Lower leg skin (tissue), 4 donors: Measurements from ENCODE around the gene RBM26. TPM values are rescaled to one million over a fixed set of nuclear protein-coding genes. Genes with fewer than 3 reads are reported as not detected.

ENCODE experiments used
- DNase-seq, 2 donors: peaks; one replicate each; pipeline ENCODE4 v3.0.0-alpha.2; 2019; ENCODE audit warnings: low spot score in 2 of 2
- H3K4me3 ChIP-seq: fragments of 200-600 bp; sonication (generic); 2 replicates; pipeline ENCODE4 v1.5.1; 2017; ENCODE audit warnings: mild to moderate bottlenecking, low read depth; ENCODE audit not compliant: poor library complexity, severe bottlenecking
- POLR2A ChIP-seq, 2 donors: fragments of 450-650 bp; IDR thresholded peaks; one replicate each; pipeline ENCODE4 v1.6.1; 2016 to 2017; ENCODE audit warnings: antibody characterized with exemption in 2 of 2, mild to moderate bottlenecking in 1 of 2, moderate library complexity in 1 of 2
- WGBS, 2 donors: methylation state at CpG; one replicate each; pipeline ENCODE4 v1.1.5; 2018; 5-methylcytosine and 5-hydroxymethylcytosine counted together
- intact Hi-C: fragments of 100-400 bp; cut with DNase I; formaldehyde crosslinking; loops from one replicate; pipeline ENCODE4 v1.15.0; 2023; ENCODE audit warnings: low total_unique reads
- total RNA-seq, 4 donors: library from RNA; depleted of rRNA; stranded (reverse); fragments of >200 nt; gene quantifications; one replicate each; pipeline ENCODE4 v1.1.0, GENCODE V29; 2016
- TF ChIP-seq, protein P1 (sequence below), 3 donors: fragments of 450-650 bp; IDR thresholded peaks; one replicate each; pipeline ENCODE4 v1.5.1; 2016; ENCODE audit warnings: antibody characterized with exemption in 3 of 3, mild to moderate bottlenecking in 3 of 3, moderate library complexity in 2 of 3

Gene RBM26, protein sequence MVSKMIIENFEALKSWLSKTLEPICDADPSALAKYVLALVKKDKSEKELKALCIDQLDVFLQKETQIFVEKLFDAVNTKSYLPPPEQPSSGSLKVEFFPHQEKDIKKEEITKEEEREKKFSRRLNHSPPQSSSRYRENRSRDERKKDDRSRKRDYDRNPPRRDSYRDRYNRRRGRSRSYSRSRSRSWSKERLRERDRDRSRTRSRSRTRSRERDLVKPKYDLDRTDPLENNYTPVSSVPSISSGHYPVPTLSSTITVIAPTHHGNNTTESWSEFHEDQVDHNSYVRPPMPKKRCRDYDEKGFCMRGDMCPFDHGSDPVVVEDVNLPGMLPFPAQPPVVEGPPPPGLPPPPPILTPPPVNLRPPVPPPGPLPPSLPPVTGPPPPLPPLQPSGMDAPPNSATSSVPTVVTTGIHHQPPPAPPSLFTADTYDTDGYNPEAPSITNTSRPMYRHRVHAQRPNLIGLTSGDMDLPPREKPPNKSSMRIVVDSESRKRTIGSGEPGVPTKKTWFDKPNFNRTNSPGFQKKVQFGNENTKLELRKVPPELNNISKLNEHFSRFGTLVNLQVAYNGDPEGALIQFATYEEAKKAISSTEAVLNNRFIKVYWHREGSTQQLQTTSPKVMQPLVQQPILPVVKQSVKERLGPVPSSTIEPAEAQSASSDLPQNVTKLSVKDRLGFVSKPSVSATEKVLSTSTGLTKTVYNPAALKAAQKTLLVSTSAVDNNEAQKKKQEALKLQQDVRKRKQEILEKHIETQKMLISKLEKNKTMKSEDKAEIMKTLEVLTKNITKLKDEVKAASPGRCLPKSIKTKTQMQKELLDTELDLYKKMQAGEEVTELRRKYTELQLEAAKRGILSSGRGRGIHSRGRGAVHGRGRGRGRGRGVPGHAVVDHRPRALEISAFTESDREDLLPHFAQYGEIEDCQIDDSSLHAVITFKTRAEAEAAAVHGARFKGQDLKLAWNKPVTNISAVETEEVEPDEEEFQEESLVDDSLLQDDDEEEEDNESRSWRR
- 10 to 100 TPM; 23.5 to 29.6 (median 28.8) TPM for total RNA-seq

DNA sequence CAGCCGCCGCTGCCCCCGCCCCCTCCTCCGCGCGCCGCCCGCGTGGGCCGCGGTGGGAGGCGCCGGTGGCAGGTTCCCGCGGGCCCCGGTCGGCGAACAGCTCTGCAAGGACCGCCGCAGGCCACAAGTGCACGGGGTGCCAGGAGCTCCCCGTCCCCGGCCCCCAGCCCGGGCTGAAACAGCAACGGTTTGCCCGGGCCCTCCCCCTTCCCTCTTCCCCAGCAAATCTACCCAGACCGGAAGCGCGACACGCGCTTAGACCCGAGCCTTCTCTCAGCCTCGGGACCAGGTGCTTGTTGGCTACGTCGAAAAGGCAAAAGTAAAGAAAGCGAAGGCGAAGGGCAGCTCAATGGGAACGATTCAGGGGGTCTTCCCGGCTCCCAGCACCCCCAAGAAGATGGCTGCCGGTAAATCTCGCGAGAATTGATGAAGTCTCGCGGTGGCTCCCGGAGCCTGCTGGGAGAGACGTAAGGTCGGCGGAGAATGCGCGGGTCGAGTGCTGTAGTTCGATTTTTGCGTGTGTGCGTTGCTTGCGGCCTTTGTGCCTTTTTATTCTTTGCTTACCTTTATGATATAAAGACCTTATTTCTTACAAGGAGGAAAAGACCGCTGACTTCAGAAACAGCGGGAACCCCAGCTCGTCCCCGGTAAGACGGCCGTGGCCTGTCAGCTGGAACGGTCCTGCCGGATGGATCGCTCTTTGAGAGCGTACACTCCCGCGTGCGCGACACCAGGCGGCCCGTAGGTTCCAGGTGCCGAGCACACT lies at the start of gene RBM26:
RBM26 (minus strand) TSS at position 425 of the 766 bp plus-strand sequence. CDS start 481 bp downstream, outside the sequence.
- TF ChIP-seq, protein P1, sequence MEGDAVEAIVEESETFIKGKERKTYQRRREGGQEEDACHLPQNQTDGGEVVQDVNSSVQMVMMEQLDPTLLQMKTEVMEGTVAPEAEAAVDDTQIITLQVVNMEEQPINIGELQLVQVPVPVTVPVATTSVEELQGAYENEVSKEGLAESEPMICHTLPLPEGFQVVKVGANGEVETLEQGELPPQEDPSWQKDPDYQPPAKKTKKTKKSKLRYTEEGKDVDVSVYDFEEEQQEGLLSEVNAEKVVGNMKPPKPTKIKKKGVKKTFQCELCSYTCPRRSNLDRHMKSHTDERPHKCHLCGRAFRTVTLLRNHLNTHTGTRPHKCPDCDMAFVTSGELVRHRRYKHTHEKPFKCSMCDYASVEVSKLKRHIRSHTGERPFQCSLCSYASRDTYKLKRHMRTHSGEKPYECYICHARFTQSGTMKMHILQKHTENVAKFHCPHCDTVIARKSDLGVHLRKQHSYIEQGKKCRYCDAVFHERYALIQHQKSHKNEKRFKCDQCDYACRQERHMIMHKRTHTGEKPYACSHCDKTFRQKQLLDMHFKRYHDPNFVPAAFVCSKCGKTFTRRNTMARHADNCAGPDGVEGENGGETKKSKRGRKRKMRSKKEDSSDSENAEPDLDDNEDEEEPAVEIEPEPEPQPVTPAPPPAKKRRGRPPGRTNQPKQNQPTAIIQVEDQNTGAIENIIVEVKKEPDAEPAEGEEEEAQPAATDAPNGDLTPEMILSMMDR (IDR thresholded peaks at IDR 0.05), result no peak
- TF ChIP-seq POLR2A (IDR thresholded peaks at IDR 0.05), result peak in 1 of 2 donors; percentile 13
- intact Hi-C loops, result no loop called here
- peak; percentile 93 to 98 for DNase-seq
- 0 to 1% methylated on average over 48 to 67 of the region's 72 CpGs for WGBS, 2 donors
- peak within 1 kb of the TSS; percentile 96 for H3K4me3 ChIP-seq

DNA sequence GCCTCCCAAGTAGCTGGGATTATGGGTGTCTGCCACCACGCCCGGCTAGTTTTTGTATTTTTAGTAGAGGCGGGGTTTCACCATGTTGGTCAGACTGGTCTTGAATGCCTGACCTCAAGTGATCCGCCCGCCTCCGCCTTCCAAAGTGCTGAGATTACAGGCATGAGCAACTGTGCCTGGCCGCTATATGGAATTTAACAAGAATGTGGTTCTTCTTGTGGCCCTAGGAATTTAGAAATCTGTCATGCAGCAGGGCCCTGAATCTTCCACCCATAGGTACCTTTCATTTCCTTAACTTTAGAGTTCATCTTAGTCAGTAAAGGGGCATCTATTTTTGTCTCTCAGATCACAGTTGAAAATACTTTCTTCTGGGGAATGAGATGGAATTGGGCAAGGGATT lies 49.3 kb upstream of the RBM26 start:
- 95 to 98% methylated on average over 7 of the region's 7 CpGs for WGBS, 2 donors
- no peak overlapping the region for H3K4me3 ChIP-seq
- intact Hi-C loops, result no loop called here
- DNase-seq, result no peak
- TF ChIP-seq, protein P1 (IDR thresholded peaks at IDR 0.05), result no peak
- TF ChIP-seq POLR2A (IDR thresholded peaks at IDR 0.05), result no peak

DNA sequence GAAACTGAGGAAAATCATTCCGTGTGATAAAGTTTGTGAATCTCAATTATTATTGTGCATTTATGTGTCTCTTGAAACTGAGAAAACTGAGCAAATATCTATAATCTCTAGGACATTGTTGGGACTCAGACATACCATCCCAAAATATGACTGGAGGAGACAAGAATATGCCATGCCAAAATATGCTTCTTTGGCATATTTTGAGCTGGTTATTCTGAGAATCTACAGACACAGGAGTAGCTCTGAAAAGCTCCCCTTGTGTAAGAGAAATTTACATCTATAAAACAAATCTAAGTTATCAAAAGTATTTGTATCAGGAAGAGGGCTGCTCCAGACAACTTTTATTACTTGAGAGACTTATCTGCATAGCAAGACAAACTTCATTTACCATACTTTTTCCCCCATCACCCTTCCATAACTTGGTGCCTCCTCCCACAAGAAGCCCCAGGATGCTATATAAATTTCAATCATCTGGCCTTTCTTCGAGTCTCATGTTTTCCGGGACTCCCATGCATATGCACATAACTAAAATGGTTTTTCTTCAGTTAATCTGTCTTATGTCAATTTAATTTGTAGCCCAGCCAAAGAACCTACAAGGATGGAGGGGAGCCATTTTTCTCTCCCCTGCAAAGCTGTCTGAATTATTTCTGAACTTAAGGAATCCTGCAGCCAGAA lies 46.3 kb upstream of the RBM26 start:
- 81 to 83% methylated on average over 3 of the region's 3 CpGs for WGBS, 2 donors
- no peak overlapping the region for H3K4me3 ChIP-seq
- intact Hi-C loops, result no loop called here
- no peak for TF ChIP-seq POLR2A (IDR thresholded peaks at IDR 0.05)
- TF ChIP-seq, protein P1 (IDR thresholded peaks at IDR 0.05), result no peak
- no peak for DNase-seq

DNA sequence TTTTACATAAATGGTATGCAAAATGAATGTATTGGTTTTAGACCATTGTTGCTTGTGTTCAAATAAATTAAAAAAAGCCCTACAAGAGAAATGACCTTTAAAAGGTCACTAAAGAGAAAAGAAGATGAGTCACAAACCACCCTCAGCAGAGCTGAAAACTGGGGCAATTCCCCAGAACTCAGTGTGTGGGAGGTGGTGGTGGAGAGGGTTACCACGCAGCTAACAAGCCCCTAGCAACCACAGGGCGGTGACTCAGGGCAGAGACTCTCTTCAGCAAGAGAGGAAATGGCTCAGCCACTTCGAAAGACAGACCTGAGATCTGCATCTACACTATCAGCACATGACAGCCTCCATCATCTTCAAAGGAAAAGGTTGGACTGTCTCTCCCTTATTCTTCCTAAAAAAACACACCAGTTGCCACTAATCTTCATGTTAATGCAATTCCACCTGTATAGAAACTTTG lies 45.5 kb upstream of the RBM26 start:
- WGBS, 2 donors, result 30 to 39% methylated on average over 3 of the region's 3 CpGs
- DNase-seq, result no peak
- intact Hi-C loops, result no loop called here
- no peak overlapping the region for H3K4me3 ChIP-seq
- no peak for TF ChIP-seq POLR2A (IDR thresholded peaks at IDR 0.05)
- TF ChIP-seq, protein P1 (IDR thresholded peaks at IDR 0.05), result no peak

DNA sequence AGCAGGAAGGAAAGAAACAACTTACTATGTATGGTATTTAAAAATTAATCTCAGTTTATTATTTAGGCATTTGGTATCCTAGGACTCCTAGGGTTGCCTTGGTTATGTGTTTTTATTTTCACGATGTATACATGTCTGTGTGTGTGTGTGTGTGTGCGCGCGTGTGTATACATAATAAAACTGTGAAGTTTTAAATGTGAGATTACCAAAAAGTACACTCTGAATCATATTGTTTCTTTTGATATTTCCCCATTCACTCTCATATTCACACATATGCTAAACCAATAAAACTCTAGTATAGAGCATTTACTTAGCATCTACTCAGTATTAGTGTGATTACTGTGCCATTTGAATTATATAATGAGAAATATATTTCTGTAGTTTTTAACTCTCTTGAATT lies 44.1 kb upstream of the RBM26 start:
- intact Hi-C loops, result no loop called here
- no peak for TF ChIP-seq POLR2A (IDR thresholded peaks at IDR 0.05)
- TF ChIP-seq, protein P1 (IDR thresholded peaks at IDR 0.05), result no peak
- no peak for DNase-seq
- 90 to 95% methylated on average over 4 of the region's 4 CpGs for WGBS, 2 donors
- H3K4me3 ChIP-seq, result no peak overlapping the region
